Activated naive CD4-positive, alpha-beta T cell treated with anti-CD3 and anti-CD28 coated beads, Interleukin-2, amount 50 U/mL, for 72 hours (primary cell): ENCODE data around the gene LPCAT1. TPM values are rescaled to one million over a fixed set of nuclear protein-coding genes. Genes with fewer than 3 reads are reported as not detected.

Experiments
- ATAC-seq, 2 donors: fragments of 150-1000 bp; cut with Tn5 transposase; 2 replicates each; pipeline ENCODE4 v1.10.0; 2021; ENCODE audit warnings: mild to moderate bottlenecking in 2 of 2, moderate library complexity in 2 of 2
- DNase-seq, 2 donors: peaks; one replicate each; pipeline ENCODE4 v3.0.0; 2021 to 2022; ENCODE audit warnings: low spot score in 2 of 2
- H3K27ac Mint-ChIP-seq, 2 donors: one replicate each; pipeline ENCODE4 v1.8.0; 2022; ENCODE audit warnings: mild to moderate bottlenecking in 2 of 2, mixed read lengths in 2 of 2
- H3K36me3 Mint-ChIP-seq, 2 donors: one replicate each; pipeline ENCODE4 v1.8.0; 2022; ENCODE audit warnings: mixed read lengths in 2 of 2
- H3K9me3 Mint-ChIP-seq, 2 donors: one replicate each; pipeline ENCODE4 v1.8.0; 2022; ENCODE audit warnings: mixed read lengths in 2 of 2
- total RNA-seq, 2 donors: library from RNA; stranded (reverse); gene quantifications; one replicate each; pipeline ENCODE4 v1.2.3, GENCODE V29; 2022

The LPCAT1 gene
- total RNA-seq, 2 donors from 2014 or later: 29.2 to 37.6 TPM

DNA sequence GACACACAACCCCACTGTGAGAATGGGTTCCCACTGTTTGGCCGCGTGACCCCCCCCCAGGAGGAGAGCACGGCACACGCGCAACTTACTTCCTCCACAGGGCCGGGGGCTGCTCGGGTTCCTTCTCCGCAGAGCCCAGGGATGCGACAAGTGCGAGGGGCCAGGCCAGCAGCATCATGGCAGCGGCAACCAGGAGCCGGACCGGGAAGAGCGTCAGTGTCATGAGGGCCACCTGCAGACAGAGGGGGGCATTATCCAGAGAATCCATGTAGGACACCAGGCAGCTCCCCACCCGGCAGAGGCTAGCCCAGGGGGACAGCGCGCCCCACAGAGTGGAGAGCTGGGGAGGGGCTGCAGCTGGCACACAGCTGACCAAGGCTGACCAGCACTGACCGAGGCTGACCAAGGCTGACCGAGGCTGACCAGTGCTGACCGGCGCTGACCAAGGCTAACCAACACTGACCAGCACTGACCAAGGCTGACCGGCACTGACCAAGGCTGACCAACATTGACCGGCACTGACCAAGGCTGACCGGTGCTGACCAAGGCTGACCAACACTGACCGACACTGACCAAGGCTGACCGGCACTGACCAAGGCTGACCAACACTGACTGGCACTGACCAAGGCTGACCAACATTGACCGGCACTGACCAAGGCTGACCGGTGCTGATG lies 22.3 kb downstream of the LPCAT1 start:
- ATAC-seq (peak in 1 of 2 donors; percentile 12), DNase-seq (no peak)
- Mint-ChIP-seq H3K27ac (no peak overlapping the region), H3K9me3 (no peaks in the 10 kb centered on the region), H3K36me3 (peaks cover 0 to 8% of the 10 kb centered on the region in 2 donors)

DNA sequence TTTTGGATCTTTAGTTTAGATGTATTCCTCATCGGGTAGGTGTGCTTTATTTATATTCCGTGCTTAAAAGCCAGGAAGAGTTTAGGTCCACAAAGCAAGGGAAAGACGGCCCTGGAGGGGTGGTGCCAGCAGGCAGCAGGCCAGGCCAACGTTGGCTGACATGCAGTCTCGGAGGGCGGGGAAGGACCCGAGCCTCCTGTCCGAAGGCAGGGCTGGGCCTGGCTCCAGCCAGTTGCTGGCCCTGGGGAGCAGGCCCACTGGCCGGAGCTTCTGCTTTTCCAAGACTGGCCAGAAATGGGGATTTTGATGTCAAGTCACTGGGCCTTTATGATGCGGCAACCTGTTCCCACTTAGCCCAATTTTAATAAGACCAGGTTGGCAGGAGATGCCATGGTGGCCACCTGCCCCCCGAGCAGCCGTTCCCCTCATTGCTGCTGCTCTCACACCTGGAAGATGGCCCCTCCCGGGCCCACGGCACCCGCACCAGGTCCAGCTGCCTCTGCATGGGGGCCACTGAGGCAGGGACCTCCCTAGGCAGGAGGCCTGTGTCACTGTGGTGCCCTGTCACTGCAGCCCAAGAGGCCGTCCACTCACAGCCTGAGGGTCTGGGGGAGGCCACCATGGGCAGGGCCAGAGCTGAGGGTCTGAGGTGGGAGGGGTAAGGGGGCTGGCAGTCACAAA lies 23.2 kb downstream of the LPCAT1 start:
- H3K27ac Mint-ChIP-seq: no peak overlapping the region
- no peak for ATAC-seq

DNA sequence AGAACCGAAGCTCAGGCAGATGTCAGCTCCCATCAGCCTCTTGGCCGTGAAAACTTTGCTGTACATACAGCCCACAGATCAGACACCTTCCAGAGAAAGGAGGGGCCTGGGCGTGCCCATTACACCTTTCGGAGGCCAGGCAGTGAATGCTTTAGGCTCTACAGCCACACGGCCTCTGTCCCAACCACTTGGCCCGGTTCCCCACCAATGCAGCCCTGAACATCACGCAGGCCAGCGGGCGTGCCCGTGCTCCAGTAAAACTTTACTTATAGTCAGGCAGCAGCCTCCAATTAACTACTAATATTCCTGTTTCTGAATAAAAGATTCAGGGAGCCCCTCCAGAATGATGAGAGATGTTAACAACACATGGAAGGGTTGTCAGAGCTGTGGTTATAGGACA lies 23.9 kb downstream of the LPCAT1 start:
- Mint-ChIP-seq H3K27ac (no peak overlapping the region), H3K36me3 (peaks cover 0 to 8% of the 10 kb centered on the region in 2 donors), H3K9me3 (no peaks in the 10 kb centered on the region)
- no peak for DNase-seq
- ATAC-seq: no peak

More for the DNA sequence above, 23.2 kb downstream of the LPCAT1 start:
- Mint-ChIP-seq H3K9me3 (no peaks in the 10 kb centered on the region), H3K36me3 (peaks cover 0 to 8% of the 10 kb centered on the region in 2 donors)
- no peak for DNase-seq

DNA sequence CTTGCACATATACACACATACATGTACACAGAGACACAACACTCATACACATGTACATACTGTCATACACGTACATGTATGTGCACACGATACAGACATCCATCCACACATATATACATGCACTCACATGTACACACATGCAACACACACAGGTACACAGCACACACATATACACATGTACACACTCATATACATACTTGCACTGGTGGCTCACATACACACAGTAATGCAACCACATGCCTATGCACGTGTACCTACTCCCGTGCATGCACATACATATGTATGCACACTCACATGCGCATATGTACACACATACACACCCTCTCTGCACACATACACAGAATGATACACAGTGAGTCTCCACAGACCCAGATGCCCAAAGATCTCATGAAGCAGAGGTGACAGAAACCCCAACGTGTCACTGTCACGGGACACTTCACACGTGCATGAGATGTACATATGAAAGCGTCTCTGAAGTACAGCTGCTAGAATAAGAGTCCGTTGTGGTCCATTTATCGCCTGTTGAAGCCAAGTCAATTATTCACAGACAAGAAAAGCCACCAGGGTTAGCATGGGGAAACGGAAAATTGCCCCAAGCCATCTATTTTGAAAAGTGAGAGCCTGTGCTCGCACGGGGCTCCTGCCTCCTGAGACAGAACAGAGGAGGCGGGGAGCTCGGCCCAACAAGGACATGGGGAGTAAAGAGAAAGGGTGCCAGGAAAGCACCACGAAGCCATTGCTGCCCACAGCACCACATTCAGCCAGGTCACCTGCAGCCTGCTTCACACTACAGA lies 24.9 kb downstream of the LPCAT1 start:
- peaks cover 0 to 10% of the 10 kb centered on the region in 2 donors for H3K36me3 Mint-ChIP-seq
- ATAC-seq: no peak
- H3K9me3 Mint-ChIP-seq: no peaks in the 10 kb centered on the region
- no peak for DNase-seq
- H3K27ac Mint-ChIP-seq: no peak overlapping the region

DNA sequence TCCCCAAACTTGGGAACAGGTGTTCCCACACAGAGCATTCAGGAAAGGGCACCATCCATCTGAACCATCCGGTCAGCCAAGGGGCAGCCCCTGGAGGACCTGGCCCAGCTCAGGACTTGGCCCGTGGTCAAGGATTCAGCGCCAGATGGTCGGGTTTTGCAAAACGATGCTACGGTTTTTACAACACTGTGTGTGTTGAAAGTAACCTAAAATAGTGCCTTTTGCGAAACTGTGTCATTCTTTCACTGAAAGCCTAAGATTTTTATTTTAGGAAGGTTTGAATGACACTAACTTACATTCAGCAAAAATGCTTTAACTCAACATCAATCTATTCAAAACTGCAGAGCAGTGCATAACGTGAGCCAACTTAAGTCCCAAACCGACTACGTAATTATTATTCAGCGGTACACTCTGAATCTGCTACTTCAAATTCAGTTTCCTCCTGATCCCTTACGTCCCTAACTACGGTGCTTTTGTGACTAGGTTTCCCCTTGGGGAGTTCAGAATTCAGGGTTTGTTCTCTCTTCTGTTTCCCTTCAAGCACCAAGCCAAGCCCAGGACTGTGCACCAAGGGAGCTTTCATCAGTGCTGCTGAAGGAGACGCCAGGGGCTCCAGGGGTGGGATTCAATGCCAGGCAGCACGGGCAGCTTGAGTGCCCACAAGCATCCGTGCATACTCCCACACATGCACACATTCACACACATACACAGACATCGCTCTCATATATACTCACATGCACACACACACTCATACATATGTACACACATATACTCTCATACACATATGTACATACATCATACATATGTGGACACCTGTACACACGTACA lies 25.8 kb downstream of the LPCAT1 start:
- ATAC-seq (no peak), DNase-seq (no peak)
- Mint-ChIP-seq H3K27ac (no peak overlapping the region), H3K9me3 (no peaks in the 10 kb centered on the region), H3K36me3 (peaks cover 0 to 16% of the 10 kb centered on the region in 2 donors)

DNA sequence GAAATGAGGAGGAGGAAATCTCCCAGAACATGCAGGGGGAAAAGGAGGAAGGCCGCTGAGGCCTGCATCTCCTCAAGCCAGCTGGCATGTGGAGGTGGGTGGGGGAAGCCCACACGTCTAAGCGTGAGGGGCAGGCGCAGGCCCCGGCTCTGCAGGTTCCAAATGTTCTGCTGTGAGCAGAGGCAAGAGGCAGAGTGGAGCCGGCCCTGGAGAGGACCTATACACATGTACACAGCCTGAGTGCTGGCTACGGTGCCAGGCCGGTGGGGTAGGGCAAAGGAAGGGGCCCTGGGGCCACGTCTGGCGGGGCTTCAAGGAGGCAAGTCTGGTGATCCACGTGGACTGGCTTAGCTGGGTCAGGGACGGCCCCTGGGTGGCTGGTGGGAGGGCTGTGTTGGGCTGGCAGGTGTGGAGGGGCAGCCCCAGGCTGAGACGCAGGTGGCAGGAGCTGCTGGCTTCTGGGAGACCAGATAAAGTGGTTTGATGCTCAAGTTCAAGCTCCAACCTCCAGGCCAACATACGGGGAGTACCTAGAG lies 26.4 kb downstream of the LPCAT1 start:
- H3K9me3 Mint-ChIP-seq: no peaks in the 10 kb centered on the region
- ATAC-seq: no peak
- peaks cover 0 to 16% of the 10 kb centered on the region in 2 donors for H3K36me3 Mint-ChIP-seq
- no peak for DNase-seq
- H3K27ac Mint-ChIP-seq: peak overlapping the region in 1 of 2 donors; percentile 77

- Mint-ChIP-seq H3K27ac (peak overlapping the region; percentile 41 to 69), H3K36me3 (peaks cover 6 to 16% of the 10 kb centered on the region in 2 donors), H3K9me3 (no peaks in the 10 kb centered on the region)
- DNase-seq: no peak
- ATAC-seq: peak; percentile 40 to 86
Observed at GRCh38 chr5:1495525-1495897, 28.2 kb downstream of the LPCAT1 start.

- H3K9me3 Mint-ChIP-seq: no peaks in the 10 kb centered on the region
- ATAC-seq (peak; percentile 23 to 46), DNase-seq (no peak)
- peak overlapping the region; percentile 41 to 69 for H3K27ac Mint-ChIP-seq
- H3K36me3 Mint-ChIP-seq: peaks cover 6 to 16% of the 10 kb centered on the region in 2 donors
Observed at GRCh38 chr5:1494780-1495524, 28.8 kb downstream of the LPCAT1 start.

GRCh38 chr5:1493941-1494340 lies 29.8 kb downstream of the LPCAT1 start:
- no peak for ATAC-seq
- H3K27ac Mint-ChIP-seq: peak overlapping the region; percentile 69 to 79
- H3K36me3 Mint-ChIP-seq: peaks cover 6 to 16% of the 10 kb centered on the region in 2 donors
- H3K9me3 Mint-ChIP-seq: no peaks in the 10 kb centered on the region
- no peak for DNase-seq

DNA sequence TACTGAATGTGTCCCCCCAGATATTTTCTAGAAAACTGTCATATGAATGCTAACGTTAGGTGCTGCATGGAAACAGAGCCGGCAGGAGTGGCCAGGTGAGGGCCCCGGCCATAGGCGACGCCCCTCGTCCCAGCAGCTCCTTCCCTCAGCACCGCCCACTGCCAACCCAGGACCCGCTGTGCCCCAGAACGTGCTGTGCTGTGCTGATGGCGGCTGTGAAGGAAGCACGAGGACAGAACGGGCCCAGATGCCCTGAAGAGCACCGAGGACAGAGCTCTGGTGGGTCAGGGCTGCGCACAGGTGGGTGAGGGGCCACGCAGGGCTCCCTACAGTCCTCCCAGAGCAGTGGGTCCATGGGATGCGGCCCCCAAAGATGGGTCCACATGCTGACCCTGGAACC lies 30.3 kb downstream of the LPCAT1 start:
- ATAC-seq (no peak), DNase-seq (no peak)
- Mint-ChIP-seq H3K36me3 (peaks cover 6 to 12% of the 10 kb centered on the region in 2 donors), H3K9me3 (no peaks in the 10 kb centered on the region), H3K27ac (peak overlapping the region; percentile 69 to 79)

DNA sequence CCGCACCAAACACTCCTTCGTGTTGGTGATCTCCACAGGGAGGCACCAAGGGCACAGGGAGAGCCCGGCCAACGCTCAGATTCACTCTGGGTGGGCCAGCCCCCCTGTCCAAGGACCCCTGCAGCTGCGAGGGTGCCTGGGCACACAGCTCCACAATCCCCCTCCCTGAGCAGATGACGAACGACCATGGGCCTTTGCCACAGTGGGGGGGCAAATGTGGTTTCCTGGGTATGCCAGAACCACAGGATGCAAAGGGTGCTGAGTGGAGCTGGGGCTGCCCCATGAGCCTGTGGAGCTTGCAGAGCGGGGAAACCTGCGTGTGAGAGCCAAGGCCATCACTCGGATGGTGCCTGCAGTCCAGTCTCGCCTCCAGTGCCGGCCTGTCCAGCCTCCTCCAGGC lies 31.0 kb downstream of the LPCAT1 start:
- Mint-ChIP-seq H3K36me3 (peaks cover 6 to 9% of the 10 kb centered on the region in 2 donors), H3K9me3 (no peaks in the 10 kb centered on the region), H3K27ac (no peak overlapping the region)
- no peak for DNase-seq
- no peak for ATAC-seq

DNA sequence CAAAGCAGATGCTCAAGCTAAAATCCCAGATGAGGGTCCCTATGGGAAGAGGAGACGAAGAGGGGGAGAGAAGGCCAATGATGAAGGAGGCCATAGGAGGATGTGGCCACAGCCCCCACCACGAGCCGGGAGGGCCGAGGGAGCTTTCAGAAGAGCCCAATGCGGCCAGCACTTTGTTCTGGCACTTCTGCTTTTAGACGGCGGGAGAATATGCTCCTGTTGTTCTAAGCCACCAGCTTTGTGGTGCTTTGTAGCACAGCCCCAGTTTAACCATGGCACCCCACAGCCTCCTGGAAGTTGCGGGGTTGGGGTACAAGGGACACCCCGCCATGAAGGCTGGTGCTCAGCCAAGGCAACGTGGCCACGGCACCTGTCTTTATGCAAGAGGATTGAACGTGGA lies 33.4 kb downstream of the LPCAT1 start:
- Mint-ChIP-seq H3K9me3 (no peaks in the 10 kb centered on the region), H3K27ac (peak overlapping the region in 1 of 2 donors; percentile 83), H3K36me3 (peaks cover 6 to 9% of the 10 kb centered on the region in 2 donors)
- DNase-seq: no peak
- no peak for ATAC-seq

- DNase-seq (no peak), ATAC-seq (no peak)
- Mint-ChIP-seq H3K27ac (peak overlapping the region; percentile 83 to 94), H3K36me3 (peaks cover 6 to 9% of the 10 kb centered on the region in 2 donors), H3K9me3 (no peaks in the 10 kb centered on the region)
Observed at GRCh38 chr5:1489754-1490153, 34.0 kb downstream of the LPCAT1 start.

GRCh38 chr5:1488882-1489680 lies 34.7 kb downstream of the LPCAT1 start:
- no peaks in the 10 kb centered on the region for H3K9me3 Mint-ChIP-seq
- ATAC-seq (peak; percentile 88 to 93), DNase-seq (peak in 1 of 2 donors; percentile 51)
- peak overlapping the region; percentile 83 to 94 for H3K27ac Mint-ChIP-seq
- H3K36me3 Mint-ChIP-seq: peaks cover 6 to 9% of the 10 kb centered on the region in 2 donors
